ENCODE results near the gene NR2F1-AS1.
"Not testable (repeated sequence)": the region's sequence is repeated elsewhere in the genome, so short reads cannot be mapped to it uniquely, and the experiment has no call there.

The NR2F1-AS1 gene

DNA sequence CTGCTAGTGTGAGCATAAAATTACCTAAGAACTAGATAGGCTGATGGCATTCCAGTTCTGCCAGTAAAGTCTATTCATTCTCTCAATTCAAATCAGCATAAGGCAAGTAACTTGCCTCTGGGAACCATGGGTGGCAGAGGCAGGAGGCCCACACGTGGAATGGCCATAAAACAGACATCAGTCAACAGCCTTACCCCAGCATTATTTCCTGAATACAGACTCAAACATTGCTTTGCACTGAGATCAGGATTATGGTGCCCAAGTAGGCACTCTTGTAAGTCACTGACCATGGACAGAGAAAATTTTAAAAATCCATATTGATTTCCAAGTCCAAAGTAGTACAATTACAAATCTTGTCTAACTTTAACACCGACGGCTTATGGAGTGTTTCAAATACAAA is 157.7 kb downstream of the NR2F1-AS1 start:
- no peak for DNase-seq

DNA sequence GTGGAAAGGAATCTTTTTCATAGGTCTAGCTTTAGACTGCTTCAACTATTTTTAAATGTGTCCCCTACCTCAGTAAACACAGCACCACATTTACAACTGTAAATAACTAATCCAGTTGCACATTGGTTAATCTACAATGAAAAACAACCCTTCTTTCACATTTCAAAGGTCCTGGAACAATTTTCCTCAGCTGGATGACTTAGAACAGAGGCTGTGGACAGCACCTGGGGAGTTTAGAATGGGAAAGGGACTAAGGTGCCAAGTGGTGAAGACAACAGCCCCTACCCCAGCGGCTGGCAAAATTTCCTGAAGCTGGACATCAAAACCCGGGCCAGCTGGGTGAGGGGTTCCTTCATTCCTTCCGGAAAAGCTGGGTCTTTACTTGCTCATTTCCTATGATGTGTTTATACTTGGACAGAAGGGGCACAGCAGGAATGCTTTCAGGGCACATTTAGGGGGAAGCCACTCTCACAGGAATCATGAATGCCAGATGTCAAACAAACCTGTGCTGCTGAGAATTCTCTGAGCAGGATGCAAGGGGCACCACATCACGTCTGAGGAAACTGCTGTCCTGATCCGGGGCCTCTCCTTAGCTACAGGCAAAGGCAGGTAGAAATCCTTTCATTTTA is 158.3 kb downstream of the NR2F1-AS1 start:
- DNase-seq = peak; percentile 5 to 27

DNA sequence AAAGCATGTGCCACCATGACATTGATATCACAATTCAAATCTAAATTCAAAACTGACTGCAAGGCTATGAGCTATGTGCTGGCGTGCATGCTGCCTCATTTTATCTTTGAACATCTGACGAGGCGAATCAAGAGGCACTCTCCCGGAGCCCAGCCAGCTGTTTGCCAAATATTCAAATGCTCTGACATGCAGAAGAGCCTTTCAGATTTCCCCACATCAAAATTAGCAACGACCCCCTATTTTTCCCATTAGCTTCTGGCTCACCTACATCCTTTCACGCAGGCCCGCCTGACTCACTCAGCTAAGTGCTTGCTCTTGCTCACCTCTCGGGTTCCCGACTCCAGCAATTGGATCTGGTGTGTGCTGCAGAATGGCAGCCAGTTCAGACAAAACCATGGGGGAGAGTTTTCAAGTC is 159.0 kb downstream of the NR2F1-AS1 start:
- DNase-seq = no peak

- no peak for DNase-seq
Observed at GRCh38 chr5:93421468-93421867, 159.6 kb downstream of the NR2F1-AS1 start.

DNA sequence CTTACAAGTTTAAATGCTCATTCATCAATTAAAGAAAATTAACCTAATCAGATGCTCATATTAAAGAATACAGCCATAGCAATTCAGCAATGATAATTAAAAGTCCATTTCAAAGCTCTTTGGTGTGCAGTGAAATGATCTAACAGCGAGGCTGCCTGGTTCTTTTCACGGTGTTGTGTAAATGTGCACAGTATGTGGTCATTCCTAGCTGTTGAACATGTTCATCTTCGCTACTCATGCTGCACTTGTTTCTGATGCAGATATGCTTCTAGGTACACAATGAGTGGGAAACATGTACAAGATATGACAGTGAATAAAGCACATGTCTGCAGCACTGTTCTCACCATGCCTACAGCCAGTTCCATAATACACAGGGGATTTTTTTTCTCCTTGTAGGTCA is 163.5 kb downstream of the NR2F1-AS1 start:
- DNase-seq = no peak

DNA sequence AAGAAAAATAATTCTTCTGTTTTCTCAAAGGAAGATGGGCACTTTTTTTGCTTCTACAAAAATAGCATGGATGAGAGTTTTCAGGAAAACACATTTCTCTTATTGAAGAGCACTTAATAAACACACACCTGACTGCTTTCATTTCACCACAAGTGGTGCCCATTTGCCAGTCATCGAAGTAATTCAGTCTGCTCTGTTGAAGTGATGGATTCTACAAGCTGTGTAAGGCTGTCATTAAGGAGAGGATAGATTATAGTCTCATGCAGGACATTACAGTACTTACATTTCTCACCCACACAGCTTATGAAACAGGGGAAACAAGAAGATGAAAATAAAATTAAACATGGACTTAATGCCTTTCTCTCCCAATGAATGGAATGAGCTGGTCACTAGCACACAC is 165.2 kb downstream of the NR2F1-AS1 start:
- DNase-seq = no peak

DNA sequence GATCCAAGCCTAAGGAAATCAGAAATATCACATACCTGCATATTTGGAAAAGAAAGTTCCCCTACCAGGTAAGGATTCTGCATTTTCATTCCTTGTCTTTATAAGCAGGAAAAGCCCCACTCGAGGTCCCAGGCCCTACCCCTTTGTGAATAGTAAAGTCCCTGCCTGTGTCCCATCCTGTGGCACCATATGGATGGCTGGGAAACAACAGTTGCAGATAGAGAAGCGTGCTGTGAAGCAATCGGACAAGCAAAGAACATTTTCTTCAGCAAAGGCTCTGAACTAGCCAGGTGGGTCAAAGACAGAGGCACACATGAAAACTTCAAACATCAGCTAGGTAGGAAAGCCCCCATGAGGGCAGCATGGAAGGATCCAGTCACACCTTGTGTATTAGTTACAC is 169.3 kb downstream of the NR2F1-AS1 start:
- DNase-seq = no peak

- no peak for DNase-seq
Observed at GRCh38 chr5:93409691-93410090, 171.3 kb downstream of the NR2F1-AS1 start.

DNA sequence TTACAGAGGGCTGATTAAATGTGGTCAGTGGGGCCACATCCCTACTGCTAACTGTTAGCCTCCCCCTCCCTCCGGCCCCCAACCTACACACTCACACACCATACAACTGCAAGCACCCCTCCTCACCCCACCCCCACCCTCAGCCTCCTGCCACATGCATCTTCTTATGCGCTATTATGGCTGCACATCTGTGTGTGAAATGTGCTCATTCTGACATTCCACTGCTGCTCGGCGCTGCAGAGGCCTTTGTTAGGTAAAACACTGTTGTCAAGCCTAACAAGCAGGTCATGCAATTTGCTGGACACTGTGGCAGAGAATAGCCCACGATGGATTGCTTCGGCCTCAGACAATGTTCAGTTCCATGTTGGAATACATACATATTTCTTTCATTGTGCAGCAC is 173.6 kb downstream of the NR2F1-AS1 start:
- no peak for DNase-seq

DNA sequence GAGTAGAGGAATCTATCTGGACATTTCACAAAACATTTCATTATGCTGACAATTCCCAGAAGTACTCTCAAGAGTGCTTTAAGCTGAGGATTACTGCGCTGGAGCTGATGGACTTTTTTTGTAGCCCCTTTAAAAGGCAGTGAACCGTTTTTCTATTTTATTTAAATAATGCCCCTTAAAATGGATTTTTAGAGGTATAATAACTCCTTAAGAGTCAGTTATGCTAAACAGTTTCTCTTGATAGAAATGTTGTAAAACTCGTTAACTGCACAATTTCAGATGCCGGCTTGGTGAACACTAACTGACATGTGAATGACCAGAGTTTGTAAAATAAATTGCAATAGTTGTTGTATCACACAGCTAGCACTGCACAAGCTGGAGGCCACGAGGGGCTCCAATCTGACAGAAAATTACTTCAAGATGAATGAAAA is 174.0 kb downstream of the NR2F1-AS1 start:
- no peak for DNase-seq

- DNase-seq = no peak
Observed at GRCh38 chr5:93404246-93404645, 176.8 kb downstream of the NR2F1-AS1 start.

DNA sequence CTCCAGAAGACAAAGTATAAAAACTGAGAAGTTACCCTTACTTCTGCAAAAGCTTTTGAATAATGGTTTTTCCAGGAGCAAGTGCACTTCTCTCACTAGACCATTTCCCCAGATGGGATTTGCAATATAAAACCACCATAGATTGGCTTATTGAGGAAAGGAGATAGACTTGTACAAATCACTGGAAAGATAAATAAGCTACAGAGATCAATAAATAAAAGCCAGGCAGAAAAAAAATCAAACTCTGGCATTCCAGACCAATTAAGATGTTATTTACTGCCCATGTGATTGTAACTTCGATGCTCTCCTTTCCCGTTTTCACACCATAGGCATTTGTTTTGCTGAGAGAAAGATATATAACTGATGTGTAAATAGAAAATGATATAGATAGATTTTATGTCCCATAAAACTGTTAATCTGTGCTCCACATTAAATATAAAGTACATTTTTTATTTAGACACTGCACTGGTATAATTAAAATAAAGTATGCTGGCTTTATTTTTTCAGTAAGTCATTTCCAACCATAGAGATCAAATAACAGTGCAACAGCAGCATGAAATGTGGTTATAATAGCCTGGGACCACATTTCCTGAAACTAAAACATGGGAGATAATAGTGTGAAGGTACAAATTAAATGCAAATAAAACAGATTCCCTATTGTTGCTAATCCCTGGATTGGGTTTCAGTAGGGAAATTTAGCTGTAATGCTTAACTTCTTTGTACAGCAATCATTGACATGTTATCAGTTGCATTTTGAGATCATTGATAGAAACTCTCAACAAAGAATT is 177.7 kb downstream of the NR2F1-AS1 start:
- peak; percentile 7 to 63 for DNase-seq

- DNase-seq = no peak
Observed at GRCh38 chr5:93402451-93402850, 178.6 kb downstream of the NR2F1-AS1 start.

DNA sequence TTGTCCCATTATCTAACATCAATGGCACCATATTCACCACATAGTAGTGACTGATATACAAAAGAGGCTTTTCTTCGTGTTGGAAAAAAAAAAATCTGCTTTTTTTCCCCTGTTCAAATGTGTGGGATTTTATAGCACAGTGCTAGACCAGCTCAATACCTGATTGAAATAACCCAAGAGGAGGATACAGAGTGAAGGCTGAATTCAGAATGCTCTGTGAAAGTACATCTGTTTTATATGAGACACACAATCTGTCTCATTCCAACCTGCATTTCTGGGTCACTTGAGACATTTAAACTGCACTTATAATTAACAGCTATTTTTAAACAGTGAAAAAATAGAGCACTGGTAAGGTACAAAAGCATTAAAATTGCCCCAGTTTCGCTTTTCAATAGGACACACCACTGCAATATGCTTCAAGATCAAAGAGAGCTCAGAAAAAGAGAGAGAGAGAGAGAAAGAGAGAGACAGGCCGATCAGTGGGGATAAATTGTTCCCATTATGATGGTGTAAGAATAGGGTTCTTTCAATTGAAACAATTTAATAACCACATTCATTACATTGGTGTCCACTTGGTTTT is 179.3 kb downstream of the NR2F1-AS1 start:
- peak in 1 of 2 experiments; percentile 8 for DNase-seq

- no peak for DNase-seq
Observed at GRCh38 chr5:93399675-93400074, 181.3 kb downstream of the NR2F1-AS1 start.

DNA sequence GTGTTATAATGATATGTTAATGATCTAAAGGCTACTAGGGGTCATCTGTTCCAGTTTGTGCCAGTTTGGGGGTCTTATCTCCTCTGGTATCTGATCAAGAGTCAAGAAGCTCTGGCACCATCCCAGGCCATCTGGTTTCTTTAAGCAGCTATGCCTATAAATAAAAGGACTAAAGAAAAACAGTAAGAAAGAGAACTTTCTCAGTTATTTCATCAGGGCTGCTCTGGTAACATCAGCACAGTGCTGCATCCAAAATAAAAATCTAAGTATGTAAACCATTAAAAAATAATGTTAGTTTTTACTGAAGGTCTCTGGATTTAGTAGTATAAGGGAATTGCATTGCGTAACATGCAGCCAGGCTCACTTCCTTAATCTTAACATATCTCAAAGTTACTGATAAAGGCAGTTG is 185.0 kb downstream of the NR2F1-AS1 start:
- DNase-seq = no peak

- no peak for DNase-seq
Observed at GRCh38 chr5:93395010-93395409, 186.0 kb downstream of the NR2F1-AS1 start.

DNA sequence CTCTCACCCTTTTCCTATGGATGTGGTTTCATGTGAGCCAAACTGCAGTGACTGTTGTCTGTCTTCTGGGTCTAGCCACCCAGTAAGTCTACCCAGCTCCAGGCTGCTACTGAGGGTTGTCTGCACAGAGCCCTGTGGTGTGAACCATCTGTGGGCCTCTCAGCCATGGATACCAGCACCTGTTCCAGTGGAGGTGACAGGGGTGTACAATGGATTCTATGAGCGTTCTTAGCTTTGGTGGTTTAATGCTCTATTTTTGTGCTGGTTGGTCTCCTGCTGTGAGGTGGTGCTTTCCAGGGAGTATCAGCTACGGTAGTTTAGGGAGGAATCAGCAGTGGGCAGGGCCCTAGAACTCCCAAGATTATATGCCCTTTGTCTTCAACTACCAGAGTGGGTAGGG is 186.7 kb downstream of the NR2F1-AS1 start:
- no peak for DNase-seq

- not testable (repeated sequence) for DNase-seq
Observed at GRCh38 chr5:93391169-93391568, 189.8 kb downstream of the NR2F1-AS1 start.

- DNase-seq = no peak
Observed at GRCh38 chr5:93385655-93386054, 195.4 kb downstream of the NR2F1-AS1 start.

- no peak for DNase-seq
Observed at GRCh38 chr5:93384995-93385394, 196.0 kb downstream of the NR2F1-AS1 start.

DNA sequence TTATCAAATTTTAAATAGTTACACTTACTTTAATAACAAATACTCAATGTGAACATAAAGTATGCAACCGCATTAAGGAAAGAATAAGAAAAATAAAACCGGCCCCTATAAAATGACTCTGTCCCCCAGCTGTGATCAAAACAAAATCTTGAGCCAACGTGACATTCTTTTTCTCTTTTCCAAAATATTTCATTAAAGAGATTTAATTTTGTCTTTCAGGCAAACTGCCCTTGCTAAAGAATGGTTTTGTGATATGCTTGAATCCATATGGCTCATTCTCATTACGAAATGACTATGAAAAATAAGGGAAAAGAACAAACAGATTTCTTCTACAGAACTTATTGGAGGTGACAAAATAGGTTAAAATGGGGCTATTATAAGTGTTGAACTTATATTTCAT is 197.0 kb downstream of the NR2F1-AS1 start:
- no peak for DNase-seq

GRCh38 chr5:93382188-93382825 is 198.7 kb downstream of the NR2F1-AS1 start:
- DNase-seq = no peak

DNA sequence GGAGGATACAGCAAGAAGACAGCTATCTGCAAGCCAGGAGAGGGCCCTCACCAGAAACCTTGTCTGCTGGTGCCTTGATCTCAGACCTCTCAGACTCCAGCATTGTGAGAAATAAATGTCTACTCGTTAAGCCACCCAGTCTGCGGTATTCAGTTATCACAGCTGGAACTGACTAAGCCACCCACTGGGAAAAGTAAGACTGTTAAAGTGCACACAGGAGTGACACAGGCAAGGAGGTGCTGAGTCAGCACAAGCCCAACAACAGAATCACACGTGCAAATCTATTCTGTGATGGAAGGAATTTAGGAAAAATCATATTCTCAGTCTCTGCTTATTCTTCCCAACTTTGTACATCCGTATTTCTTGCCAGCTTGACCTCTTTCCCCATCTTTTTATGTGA is 200.0 kb downstream of the NR2F1-AS1 start:
- no peak for DNase-seq
